DND-41 (cell line): ENCODE results near the gene NUDT7.

Experiments
- ATAC-seq: fragments of 200-7000 bp; cut with Tn5 transposase; 3 replicates; pipeline ENCODE4 v1.9.1; 2021; ENCODE audit warnings: low read depth; ENCODE audit not compliant: insufficient read depth
- DNase-seq: peaks from one replicate; pipeline ENCODE4 v3.0.0-alpha.2; 2020
- H2AFZ ChIP-seq: 2 replicates; pipeline ENCODE4 v1.6.0; 2012; ENCODE audit warnings: low read depth, low read length
- H3K27ac ChIP-seq: 2 replicates; pipeline ENCODE4 v1.5.1; 2012; ENCODE audit warnings: low read length, inconsistent platforms
- H3K27me3 ChIP-seq: fragments of 200-600 bp; sonication (generic); 2 replicates; pipeline ENCODE4 v1.6.0; 2012; ENCODE audit warnings: low read length, mild to moderate bottlenecking, inconsistent platforms; ENCODE audit not compliant: insufficient read depth, poor library complexity
- H3K36me3 ChIP-seq: 2 replicates; pipeline ENCODE4 v1.5.1; 2012; ENCODE audit warnings: low read length, inconsistent platforms; ENCODE audit not compliant: insufficient read depth
- H3K4me1 ChIP-seq: 2 replicates; pipeline ENCODE4 v1.5.1; 2012; ENCODE audit warnings: mild to moderate bottlenecking, low read length; ENCODE audit not compliant: insufficient read depth
- H3K4me2 ChIP-seq: 2 replicates; pipeline ENCODE4 v1.6.0; 2012; ENCODE audit warnings: mild to moderate bottlenecking, moderate library complexity, low read length, inconsistent platforms; ENCODE audit not compliant: insufficient read depth
- H3K4me3 ChIP-seq, 2 experiments: fragments of 200-600 bp in 1 of 2; shearing (Covaris generic) in 1 of 2; 2 replicates each; pipeline ENCODE4 v1.5.1; 2012 to 2016; ENCODE audit warnings: inconsistent platforms in 2 of 2, low read length in 2 of 2, mild to moderate bottlenecking in 2 of 2, low read depth in 1 of 2, moderate library complexity in 1 of 2
- H3K79me2 ChIP-seq: 2 replicates; pipeline ENCODE4 v1.6.0; 2012; ENCODE audit warnings: low read length, inconsistent platforms; ENCODE audit not compliant: insufficient read depth
- H3K9ac ChIP-seq: 2 replicates; pipeline ENCODE4 v1.6.0; 2012; ENCODE audit warnings: low read depth, mild to moderate bottlenecking, inconsistent platforms, low read length, moderate library complexity
- H3K9me3 ChIP-seq: 2 replicates; pipeline ENCODE4 v1.5.1; 2012; ENCODE audit warnings: low read length, moderate library complexity, mild to moderate bottlenecking, inconsistent platforms; ENCODE audit not compliant: insufficient read depth, severe bottlenecking
- H4K20me1 ChIP-seq: 2 replicates; pipeline ENCODE4 v1.6.0; 2012; ENCODE audit warnings: low read length; ENCODE audit not compliant: insufficient read depth
- CTCF ChIP-seq: IDR thresholded peaks from 2 replicates; pipeline ENCODE4 v1.5.1; 2012; ENCODE audit warnings: borderline replicate concordance, low read length, moderate library complexity, mild to moderate bottlenecking; ENCODE audit not compliant: poor library complexity, severe bottlenecking; ENCODE audit errors: extremely low read depth
- EZH2 ChIP-seq: IDR thresholded peaks from 3 replicates; pipeline ENCODE4 v1.6.1; 2012; ENCODE audit warnings: borderline replicate concordance, low read depth, mild to moderate bottlenecking, moderate library complexity, low read length, inconsistent platforms; ENCODE audit not compliant: severe bottlenecking

The NUDT7 gene

GRCh38 chr16:77682586-77682985, 39.7 kb upstream of the NUDT7 start:
- DNase-seq (no peak), ATAC-seq (no peak)
- H3K9me3 ChIP-seq: no peaks in the 10 kb centered on the region
- H3K9ac ChIP-seq: no peak overlapping the region
- no peak overlapping the region for H2AFZ ChIP-seq
- no peaks in the 10 kb centered on the region for H3K27me3 ChIP-seq
- no peak overlapping the region for H3K4me2 ChIP-seq
- H3K4me3 ChIP-seq: no peak overlapping the region
- H3K4me1 ChIP-seq: no peaks in the 10 kb centered on the region
- H4K20me1 ChIP-seq: no peaks in the 10 kb centered on the region
- no peak overlapping the region for H3K27ac ChIP-seq
- TF ChIP-seq CTCF (no peak), EZH2 (no peak)
- H3K36me3 ChIP-seq: no peaks in the 10 kb centered on the region
- H3K79me2 ChIP-seq: no peaks in the 10 kb centered on the region

GRCh38 chr16:77683397-77684180, 38.7 kb upstream of the NUDT7 start:
- Histone ChIP-seq H3K79me2 (no peaks in the 10 kb centered on the region), H3K27me3 (no peaks in the 10 kb centered on the region), H3K4me2 (no peak overlapping the region), H4K20me1 (no peaks in the 10 kb centered on the region), H3K27ac (no peak overlapping the region), H3K4me3 (no peak overlapping the region), H3K36me3 (no peaks in the 10 kb centered on the region), H3K9ac (no peak overlapping the region), H2AFZ (no peak overlapping the region), H3K9me3 (no peaks in the 10 kb centered on the region), H3K4me1 (no peaks in the 10 kb centered on the region)
- ATAC-seq (no peak), DNase-seq (no peak)
- no peak for TF ChIP-seq CTCF
- no peak for TF ChIP-seq EZH2

- Histone ChIP-seq H3K9me3 (no peaks in the 10 kb centered on the region), H3K79me2 (no peaks in the 10 kb centered on the region), H3K36me3 (no peaks in the 10 kb centered on the region), H3K9ac (no peak overlapping the region), H3K4me1 (no peaks in the 10 kb centered on the region), H3K27ac (no peak overlapping the region), H3K4me3 (no peak overlapping the region), H3K27me3 (no peaks in the 10 kb centered on the region), H3K4me2 (no peak overlapping the region), H2AFZ (no peak overlapping the region), H4K20me1 (no peaks in the 10 kb centered on the region)
- TF ChIP-seq EZH2: no peak
- no peak for TF ChIP-seq CTCF
- no peak for ATAC-seq
- DNase-seq: no peak
Measured at GRCh38 chr16:77684181-77684526, 38.2 kb upstream of the NUDT7 start.
